ENCODE measurements around the gene TSPAN8.
"Not testable (repeated sequence)": the region's sequence is repeated elsewhere in the genome, so short reads cannot be mapped to it uniquely, and the experiment has no call there.

Gene TSPAN8

DNA sequence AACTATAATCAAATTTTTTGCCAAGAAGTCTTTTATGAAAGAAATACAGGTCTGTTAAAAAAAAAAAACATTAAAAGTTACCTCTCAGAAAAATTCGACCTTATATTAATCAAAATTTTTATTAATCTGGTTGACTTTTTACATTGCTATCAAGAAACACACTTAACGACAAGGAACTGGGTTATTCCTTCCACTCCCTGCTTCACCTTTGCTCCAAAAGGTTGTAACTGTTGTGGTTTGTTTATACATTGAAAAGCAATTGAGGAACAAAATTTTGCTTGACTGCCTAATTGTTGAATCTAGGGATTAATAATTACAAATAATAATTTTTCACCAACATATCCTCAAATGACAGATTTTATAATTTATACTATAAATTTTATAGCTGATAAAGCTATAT, 28.4 kb downstream of the TSPAN8 start:
- no peak for DNase-seq (ENCODE audit: low read depth, low spot score)

DNA sequence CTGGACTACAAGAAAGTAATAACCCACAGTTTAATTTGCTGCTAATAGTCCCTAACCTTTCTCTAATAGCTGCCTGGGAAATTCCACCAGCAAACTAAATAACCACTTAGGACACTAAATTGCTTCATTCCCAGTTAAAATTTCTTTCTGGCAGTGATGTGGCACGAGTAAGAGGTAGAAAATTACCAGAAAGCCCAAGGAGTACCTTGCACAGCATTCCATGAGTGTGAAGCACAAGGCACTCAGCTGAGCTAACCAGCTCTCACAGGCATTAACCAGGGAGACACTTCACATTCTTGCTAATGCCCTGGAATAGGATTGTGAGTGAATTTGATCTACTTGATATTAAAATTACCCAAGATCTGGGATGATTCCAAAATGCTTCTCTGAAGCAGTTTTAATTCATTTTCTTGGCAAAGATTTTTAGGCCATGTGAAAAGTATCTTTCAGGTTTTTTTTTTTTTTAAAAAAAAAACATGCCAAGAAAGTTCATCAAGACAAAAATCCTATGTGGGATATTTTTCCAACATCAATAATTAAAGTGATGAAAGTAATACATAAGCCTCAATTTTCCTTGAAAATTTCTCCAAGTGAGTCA, 29.5 kb downstream of the TSPAN8 start:
- no peak for DNase-seq (ENCODE audit: low read depth, low spot score)

DNA sequence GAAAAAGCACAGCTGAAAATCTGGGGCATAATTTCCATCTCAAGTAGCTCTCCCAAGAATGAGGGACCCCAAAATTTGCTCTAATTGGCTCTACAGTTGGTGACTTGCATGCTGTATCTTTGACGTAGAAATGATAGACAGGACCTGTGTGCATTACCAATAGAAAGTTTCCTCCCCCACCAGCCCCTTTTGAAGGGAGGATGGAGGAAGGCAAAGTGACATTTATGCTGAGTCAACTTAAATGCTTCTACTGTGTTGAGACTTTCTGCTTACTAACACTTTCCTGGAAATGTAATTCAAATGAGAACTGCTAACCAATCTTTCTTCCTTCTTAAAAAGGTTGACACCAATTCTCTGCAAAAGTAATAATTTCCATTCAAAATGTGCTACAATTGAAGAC, 31.9 kb downstream of the TSPAN8 start:
- DNase-seq (ENCODE audit: low read depth, low spot score), result no peak

DNA sequence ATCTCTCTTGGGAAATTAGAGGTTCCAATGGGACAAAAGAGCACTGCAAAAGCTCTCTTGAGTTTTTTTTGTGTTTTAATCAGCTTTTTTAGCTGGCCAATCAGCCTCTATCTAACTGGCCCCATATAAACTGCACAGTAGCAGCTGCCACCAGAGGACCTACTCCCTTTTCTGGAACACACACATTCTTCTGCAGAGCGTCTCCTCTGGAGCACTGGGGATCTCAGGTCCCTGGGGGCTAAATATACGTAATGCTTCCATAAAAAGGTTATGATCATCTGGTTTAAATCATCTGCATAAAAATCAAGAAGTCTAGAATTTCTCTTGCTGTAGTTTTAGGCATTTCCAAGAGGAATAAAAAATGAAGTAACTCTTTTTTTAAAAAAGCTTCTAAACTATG, 32.3 kb downstream of the TSPAN8 start:
- no peak for DNase-seq (ENCODE audit: low read depth, low spot score)

DNA sequence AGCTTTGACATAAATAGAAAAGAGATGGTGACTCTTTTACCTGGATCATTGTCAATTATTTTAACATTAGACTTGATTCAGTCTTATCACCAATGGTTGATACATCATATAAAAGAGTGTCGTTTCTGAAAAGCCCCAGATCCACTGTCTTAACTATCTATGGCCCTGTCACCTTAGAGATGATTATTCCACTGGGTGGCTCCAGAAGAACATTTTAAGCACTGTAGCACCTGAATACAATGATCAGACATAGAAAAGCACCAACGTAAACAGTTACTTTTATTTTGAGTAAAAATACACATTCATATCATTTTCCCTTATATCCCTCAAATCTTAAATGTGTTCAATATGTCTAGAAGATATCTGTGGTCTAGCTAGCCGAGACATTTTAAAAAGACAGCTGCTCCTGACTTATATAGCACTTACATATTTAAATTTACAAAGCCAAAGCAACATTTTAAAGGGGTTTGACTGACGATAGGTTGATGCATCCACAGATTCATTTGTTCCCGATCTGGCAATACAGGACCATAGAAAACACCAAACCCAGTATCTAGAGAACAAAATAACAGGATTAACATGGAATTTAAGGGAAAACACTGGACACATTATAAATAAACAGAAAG, 32.9 kb downstream of the TSPAN8 start:
- no peak for DNase-seq (ENCODE audit: low read depth, low spot score)

DNA sequence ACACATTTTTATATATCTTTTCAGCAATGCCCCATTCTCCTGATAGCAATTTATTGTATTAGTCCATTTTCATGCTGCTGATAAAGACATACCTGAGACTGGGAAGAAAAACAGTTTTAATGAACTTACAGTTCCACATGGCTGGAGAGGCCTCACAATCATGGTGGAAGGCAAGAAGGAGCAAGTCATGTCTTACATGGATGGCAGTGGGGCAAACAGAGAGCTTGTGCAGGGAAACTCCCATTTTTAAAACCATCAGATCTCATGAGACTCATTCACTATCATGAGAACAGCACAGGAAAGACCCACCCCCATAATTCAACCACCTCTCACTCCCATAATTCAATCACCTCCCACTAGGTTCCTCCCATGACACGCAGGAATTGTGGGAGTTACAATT, 44.7 kb downstream of the TSPAN8 start:
- not testable (repeated sequence) for DNase-seq (ENCODE audit: low read depth, low spot score)

DNA sequence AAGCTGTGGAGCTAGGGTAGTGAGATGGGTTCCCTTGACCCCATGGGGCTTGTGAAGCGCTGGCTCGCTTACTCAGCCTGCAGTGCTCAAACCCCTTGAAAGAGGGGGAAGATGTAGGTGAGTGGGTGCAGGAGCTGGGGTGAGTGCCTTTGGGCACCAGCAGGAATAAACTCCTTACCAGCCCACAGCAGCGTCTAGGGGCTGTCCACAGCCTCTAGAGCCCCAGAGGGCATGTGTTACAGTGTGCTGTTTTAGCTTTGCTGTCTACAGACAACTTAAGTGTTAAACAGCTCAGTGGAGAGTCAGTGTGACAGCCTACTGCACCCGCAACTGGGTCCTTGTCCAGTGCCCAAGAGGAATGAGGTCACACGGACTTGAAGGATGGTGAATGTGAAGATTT, 48.0 kb downstream of the TSPAN8 start:
- DNase-seq (ENCODE audit: low read depth, low spot score), result no peak

DNA sequence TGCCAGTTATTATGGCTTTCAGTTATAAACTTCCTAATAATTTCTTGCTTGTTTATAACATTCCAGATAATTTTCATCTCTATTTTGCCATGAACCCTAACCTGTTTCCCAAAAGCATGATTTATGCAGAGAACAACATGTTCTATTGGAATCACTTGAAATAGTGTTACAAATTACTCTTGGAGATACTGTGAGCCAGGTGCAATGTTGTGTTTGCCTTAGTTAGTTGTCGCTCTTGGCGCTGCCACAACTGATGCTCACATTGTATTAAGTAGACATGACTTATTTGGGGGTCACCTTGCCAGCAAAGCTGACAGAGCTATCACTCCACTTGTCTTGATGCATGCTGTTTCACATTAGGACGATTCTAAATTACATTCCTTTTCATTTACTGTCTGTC, 49.4 kb downstream of the TSPAN8 start:
- DNase-seq (ENCODE audit: low read depth, low spot score), result no peak

DNA sequence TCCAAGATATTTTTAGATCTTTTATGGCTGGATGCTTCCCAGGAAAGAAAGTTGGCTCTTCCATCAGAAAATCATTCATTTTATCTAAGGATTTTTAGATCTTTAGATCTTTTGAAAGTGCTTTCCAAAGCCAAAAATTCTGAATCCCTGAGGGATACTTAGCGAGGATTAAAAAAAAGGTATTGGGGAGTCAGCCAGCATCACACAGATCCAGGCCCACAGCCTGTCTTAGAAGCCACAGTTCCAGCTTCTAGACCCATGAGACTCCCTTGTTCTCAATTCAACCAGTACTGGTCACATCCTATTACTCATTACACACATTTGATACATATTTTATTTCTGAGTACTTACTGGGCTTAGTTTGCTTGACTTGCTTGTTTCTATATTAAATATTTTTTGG, 49.9 kb downstream of the TSPAN8 start:
- no peak for DNase-seq (ENCODE audit: low read depth, low spot score)

DNA sequence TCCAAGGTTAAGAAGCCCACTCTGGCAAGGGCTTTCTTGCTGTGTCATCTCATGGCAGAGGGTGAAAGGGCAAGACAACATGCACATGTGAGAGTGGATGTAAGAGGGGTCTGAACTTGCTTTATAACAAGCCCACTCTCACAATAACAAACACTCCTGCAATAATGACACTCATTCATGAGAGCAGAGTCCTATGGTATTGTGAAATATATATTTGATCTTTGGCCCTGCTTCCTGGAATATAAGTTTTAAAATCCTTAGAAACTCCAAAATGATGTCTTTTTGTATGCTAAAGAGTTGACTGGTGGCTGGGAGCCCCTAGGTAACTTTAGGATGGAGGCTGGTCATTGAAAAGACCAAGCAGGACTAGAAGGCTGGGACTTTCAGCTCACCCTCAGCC, 51.8 kb downstream of the TSPAN8 start:
- DNase-seq (ENCODE audit: low read depth, low spot score), result no peak

DNA sequence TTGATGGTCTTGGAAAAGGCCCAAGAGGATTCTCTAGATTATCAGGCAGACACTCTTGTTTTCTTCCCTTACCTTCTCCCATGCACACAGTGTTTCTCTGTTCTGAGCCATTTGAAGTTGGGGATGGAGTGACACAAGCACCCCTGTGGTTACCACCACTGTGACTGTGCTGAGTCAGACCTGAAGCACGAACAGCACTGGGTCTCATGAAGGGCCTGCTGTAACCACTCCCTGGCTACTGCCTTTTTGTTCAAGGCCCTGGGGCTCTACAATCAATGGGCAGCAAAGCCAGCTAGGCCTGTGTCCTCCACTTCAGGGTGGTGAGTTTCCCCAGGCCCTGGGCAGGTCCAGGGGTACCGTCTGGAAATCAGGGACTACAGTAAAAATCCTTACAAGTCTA, 65.5 kb downstream of the TSPAN8 start:
- DNase-seq (ENCODE audit: low read depth, low spot score), result no peak

DNA sequence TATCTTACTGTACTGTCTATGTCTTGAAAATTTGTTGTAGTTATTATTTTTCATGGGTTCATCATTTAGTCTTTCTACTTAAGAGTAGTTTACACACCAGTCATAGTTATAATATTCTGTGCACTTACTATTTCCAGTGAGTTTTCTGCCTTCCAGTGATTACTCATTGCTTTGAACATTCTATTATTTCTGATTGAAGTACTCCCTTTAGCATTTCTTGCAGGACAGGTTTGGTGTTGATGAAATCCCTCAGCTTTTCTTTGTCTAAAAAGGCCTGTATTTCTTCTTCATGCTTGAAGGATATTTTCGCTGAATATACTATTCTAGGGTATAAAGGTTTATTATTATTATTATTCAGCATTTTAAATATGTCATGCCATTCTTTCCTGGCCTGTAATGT, 66.8 kb downstream of the TSPAN8 start:
- DNase-seq (ENCODE audit: low read depth, low spot score), result no peak

DNA sequence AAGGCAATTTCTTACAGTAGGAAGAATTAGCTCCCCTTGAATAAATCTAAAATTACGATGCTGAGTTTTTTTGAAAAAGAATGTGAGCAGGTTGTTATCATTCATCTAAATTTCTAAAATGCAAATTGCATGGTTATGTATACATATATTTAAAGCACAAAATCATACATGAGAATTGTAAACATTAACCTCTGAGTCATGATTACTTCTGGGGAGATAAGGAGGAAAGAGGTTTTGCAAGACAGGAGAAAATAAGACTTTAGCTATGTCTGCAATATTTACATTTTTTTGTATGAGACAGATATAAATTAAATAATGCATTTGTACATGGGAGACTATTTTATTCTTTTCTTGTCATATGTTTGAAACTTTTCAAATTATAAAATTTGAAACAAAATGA, 72.2 kb downstream of the TSPAN8 start:
- DNase-seq (ENCODE audit: low read depth, low spot score), result no peak

DNA sequence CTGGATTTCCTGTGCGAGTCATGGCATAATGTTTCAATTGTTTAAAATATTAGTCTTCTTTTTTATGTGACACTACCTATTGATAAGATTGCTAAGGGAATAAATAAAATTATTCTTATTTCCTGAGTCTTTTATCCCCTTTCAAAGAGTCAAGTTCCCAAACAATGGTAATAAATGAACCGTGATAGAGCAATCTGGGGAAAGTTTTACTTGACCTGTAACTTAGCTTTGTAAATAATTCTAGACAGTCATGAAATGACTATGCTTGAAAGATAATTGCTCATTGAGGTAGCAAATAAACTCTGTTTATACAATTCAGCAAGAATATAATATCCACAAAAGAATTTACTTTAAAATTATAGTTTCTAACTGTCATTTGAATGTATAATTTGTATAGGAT, 82.1 kb downstream of the TSPAN8 start:
- no peak for DNase-seq (ENCODE audit: low read depth, low spot score)
